Renal cortex interstitium (tissue), 11 donors: ENCODE data around the gene HAPLN3. TPM values are rescaled to one million over a fixed set of nuclear protein-coding genes. Genes with fewer than 3 reads are reported as not detected.

ENCODE experiments used
- DNase-seq, 11 donors: peaks; one replicate each; pipeline ENCODE4 v3.0.0-alpha.2; 2013; ENCODE audit warnings: low read depth in 9 of 11, low spot score in 4 of 11; ENCODE audit errors: extremely low read depth in 1 of 11
- polyA plus RNA-seq, 3 donors: library from polyadenylated mRNA; unstranded; fragments of 120-200 nt; gene quantifications; one replicate each; pipeline ENCODE4 v1.2.1, GENCODE V29; 2013; ENCODE audit not compliant: insufficient read length in 3 of 3

HAPLN3 gene
- polyA plus RNA-seq, 3 donors: 3.4 to 5.1 (median 4.1) TPM

DNA sequence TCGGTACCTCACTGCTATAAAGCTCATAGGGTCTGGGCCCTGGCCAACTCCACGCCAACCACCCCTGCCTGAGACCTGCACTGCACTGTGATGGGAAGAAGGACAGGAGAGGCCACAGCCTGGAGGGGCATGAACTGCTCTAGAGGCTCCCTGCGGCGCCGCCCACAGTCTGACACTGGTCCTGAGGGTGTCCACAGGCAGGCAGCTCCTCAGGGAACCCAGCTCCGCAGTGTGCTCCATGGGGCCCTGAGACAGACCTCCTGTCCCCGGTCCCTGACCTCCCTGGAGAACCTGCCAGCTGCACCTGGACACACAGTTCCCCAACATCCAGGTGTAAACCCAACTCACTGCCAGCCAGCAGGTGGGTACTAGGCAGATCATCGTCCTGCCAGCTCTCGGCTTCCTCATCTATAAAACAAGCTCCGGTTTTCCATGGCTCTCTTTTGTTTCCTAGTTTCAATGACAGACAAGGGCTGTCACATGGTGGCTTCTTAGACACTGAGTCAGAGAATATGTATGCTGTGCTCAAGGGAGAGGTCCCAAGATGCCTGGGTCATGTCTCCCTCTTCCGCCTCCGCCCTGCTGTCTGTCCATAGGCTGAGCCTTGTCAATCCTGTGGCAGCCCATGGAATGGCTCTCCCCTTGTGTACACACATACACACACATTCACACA is 5.1 kb upstream of the HAPLN3 start:
- DNase-seq: no peak

DNA sequence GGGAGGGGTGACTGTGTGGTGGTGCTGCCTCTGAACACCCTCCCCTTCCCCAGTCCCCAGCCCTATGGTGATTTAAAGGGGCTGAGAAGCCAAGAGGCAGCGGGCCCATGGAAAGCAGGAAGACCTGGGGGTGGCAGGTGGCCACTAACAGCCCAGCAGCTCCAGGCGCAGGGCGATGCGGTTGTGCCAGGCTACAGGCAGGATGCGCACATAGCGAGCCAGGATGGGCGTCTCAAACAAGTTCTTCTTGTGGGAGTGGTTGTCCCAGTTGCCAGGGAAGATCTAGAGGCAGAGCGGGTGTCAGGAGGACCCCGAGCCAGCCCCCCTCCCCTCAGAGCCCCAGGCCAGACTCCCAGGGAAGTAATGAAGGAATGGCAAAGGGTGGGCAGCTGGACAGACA is 3.9 kb upstream of the HAPLN3 start:
- DNase-seq: no peak

DNA sequence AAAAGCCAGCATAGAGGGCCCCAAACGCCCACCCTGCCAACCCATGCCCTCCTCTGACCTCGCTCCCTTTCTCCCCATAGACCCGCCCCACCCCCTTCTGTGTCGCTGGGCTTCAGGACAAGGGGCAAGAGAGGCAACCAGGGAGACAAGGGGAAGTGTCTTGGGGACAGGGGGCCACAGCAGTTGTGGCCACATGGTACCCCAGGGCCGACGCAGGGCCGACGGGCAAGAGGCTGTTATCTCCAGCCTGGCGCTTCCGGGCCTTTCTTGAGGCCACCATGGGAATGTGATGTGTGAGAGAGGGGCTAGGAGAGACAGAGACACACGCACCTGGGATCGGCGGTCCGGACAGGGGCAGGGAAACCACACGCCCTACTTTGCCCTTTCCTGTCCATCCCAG is 3.4 kb upstream of the HAPLN3 start:
- DNase-seq: no peak

DNA sequence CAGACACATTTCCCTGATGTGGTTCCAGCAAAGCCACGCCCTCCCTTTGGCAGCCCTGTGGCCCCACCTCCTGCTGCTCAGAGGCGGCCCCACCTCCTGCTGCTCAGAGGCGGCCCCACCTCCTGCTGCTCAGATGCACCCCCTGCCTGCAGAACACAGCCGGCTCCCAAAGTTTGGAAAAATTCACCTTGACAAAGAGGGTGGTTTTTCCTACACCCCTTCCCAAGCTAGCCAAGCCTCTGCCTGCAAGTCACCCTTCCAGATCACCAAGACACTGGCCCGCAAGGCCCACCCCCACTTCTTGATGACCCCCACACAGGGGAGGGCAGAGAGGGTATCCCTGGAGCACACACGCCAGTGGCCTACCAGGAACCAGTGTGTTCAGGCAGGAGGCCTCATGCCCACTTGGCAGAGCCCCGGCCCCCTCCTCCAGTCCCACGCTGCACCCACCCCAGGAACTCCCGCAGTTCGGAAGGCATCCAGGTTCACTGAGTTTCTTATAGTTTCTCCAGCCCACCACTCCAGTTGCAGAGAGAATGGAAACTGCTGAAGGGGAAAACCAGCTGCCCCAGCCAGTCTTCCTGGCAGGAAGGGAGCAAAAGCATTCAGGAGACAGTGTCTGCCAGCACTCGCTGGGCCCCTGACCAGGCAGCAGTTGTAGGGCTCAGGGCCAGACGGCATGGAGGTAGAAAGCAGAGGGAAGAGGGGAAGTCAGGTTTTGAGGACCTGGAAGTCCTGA is 2.3 kb upstream of the HAPLN3 start:
- peak in 6 of 11 donors; percentile 52 to 82 (median 70) for DNase-seq

DNA sequence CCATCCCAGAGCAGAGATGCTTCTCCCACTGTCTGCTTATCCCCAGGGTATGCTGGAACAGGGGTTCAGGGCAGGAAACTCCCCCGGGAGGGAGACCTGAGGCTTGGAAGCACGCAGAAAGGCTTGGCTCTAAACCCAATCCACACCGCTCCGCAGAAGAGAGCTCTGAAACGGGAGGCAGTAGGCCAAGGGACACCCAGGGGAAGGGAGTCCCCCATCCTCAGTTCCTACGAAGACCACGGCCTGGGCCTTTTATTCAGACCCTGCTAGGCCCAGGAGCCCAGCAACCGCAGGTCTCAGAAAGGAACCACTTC is 1.8 kb upstream of the HAPLN3 start:
- DNase-seq: no peak

DNA sequence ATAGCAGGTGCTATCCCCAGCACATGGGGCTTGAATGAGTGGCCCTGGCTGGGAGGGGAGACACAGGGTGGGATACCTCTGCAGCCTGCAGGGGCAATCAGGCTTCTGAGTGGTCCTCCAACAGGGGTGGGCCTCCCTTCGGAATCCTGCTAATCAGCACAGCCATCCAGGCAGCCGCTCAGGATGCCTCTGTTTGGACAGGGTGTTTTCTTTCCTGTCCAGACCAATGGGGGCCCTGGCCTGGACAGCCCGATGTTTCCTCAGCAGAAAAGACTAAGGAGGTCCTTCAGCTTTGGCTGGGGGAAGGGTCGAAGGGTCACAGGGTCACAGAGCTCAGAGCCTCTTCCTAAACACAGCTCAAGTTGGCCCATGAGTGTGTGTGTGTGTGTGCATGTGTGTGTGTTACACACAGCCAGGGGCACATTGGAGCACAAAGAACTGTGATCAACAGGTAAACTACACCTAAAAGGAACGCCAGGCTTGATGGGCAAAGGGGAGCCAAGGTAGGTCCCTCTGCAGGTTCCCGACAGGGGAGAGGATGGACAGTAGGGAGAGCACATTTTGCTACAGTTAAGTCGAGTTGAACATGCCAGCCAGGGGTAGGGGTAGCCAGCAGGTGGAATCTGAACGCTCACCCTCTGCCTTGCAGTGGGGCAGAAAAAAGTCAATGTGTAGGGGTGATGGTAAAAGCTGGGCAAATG is 1.1 kb upstream of the HAPLN3 start:
- DNase-seq: no peak

DNA sequence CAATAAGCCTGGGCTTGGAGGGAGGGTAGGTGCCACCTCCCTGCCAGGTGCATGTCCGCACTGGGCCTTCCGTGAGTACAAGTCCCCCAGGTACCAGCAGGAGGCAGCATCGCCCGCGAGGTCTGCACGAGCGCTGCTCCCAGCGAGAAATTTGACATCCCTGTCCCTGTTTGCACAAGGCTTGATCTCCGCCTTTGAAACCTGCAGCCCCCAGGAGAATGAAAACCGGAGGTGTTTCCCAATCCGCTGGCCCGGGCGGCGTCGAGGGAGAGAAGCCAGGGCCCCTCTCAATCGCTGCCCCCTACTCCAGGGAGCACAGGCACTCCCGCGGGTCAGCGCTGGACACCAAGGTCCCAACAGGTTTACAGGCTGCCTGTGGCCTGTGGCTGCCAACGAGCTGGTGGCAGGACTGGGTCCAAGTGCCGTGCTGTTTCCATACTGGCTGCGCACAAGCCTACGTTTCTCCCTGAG is 961 bp downstream of the HAPLN3 start:
- DNase-seq: peak in 2 of 11 donors; percentile 35 to 51

DNA sequence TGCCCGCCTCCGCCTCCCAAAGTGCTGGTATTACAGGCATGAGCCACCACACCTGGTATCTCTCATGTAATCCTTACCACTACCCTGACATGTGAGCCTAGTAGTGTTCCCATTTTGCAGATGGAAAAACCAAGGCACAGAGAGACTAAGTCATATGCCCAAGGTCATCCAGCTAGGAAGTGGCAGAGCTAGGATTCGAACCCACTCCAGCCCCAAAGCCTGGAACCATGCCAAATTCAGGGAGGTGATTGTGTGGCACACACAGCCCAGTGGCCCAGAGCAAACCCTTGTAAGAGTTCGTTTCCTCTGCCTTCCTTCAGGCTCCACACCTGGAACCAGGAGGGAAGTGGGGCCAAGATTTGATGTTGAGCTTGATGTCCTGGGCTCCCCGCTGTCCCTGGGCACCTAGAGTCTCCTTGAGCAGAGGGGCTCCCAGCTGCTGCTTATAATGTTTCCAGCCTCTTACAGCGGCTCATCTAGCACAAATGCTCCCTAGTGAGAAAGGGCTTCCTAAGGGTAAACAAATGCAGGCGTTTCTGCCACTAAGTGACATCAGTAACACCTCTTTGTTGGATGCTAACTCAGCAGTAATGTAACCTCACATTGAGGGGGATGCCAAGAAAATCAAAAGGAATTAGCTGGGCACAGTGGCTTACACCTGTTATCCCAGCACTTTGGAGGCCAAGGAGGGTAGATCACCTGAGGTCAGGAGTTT is 3.6 kb downstream of the HAPLN3 start:
- no peak for DNase-seq

DNA sequence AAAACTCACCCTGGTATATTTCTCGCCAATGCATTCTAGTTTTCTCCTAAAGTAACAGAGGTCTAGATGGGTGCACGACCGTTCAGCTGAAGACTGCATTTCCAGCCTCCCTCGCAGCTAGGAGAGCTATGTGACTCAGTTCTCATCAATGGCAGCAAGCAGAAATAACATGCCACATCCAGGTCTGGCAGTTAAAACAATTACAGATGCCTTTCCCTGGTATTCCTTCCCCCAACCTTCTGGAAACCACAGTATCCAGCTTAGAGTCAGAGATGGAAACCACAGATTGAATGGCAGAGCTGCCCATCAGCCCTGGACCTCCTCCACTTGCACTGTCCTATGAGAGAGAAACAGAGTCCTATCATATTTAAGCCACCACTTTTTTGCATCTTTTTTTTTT is 4.8 kb downstream of the HAPLN3 start:
- DNase-seq: no peak

DNA sequence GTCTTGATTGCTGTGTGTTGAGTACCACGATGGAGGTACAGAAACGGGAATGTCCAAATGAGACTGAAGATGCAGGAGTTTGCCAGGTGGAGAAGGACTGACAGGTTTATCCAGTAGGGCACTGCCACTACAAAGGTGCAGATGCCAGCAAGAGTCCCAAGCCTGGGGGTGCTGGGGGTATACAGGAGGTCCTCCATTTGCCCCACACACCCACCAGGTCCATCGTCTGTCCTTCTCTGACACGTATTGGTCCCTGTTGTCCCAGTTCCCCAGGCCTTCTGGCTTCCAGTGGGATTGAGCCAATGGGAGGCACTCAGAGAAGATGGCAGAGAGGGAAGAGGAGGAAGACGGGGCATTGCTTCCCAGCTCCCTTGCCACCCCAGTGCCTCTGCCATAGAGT is 6.6 kb downstream of the HAPLN3 start:
- DNase-seq: no peak

DNA sequence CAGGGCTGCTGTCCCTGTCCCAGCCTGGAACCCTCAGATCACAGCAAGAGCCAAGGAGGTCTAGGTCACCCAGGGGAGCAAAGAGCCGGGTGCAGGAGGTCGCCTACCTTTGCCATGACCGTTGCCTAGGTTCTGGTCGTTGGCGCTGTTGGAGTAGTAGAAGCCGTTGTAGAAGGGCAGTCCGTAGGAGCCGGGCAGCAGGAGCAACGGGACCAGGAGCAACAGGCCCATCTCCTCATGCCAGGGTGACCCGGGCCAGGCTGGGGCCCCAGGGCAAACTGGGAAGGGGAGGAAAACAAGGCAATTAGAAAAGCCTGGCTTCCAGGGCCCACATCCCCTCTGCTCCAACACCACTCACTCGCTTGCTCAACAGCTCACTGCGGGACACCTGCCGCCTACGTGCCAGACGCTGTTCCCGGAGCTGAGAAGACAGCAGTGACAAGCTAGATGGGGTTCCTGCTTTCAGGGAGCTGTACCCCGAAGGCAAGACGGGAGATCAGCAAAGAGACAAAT is 8.2 kb downstream of the HAPLN3 start:
- DNase-seq: no peak

DNA sequence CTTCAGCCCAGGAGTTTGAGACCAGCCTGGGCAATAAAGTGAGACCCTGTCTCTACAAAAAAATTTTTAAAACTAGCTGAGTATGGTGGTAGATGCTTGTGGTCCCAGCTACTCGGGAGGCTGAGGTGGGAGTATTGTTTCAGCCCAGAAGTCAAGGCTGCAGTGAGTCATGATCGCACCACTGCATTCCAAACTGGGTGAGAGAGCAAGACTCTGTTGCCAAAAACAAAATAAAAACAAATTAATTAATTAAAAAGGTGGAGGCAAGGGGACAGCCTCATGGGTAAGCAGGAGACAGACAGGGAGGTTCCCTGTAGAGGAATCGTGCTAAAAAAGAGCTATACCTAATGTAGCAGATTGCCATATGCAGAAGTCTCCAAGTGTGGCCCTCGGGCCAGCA is 12.6 kb downstream of the HAPLN3 start:
- DNase-seq: no peak

DNA sequence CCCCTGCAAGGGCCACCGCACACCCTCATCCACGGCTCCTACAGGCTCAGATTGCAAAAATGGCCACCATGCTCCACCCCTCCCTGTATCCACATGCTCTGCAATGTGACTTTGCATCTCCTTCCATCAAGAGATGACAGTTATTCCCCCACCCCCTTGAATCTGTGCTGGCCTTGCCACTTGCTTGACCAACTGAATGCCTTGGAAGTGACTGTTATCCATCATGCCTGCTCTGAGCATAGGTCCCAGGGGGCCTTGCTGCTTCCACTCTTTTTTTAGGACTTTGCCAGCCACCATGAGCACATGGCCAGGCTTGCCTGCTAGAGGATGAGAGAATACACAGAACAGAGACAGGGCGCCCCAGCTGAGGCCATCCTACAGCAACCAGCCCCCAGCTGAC is 13.6 kb downstream of the HAPLN3 start:
- DNase-seq: no peak

DNA sequence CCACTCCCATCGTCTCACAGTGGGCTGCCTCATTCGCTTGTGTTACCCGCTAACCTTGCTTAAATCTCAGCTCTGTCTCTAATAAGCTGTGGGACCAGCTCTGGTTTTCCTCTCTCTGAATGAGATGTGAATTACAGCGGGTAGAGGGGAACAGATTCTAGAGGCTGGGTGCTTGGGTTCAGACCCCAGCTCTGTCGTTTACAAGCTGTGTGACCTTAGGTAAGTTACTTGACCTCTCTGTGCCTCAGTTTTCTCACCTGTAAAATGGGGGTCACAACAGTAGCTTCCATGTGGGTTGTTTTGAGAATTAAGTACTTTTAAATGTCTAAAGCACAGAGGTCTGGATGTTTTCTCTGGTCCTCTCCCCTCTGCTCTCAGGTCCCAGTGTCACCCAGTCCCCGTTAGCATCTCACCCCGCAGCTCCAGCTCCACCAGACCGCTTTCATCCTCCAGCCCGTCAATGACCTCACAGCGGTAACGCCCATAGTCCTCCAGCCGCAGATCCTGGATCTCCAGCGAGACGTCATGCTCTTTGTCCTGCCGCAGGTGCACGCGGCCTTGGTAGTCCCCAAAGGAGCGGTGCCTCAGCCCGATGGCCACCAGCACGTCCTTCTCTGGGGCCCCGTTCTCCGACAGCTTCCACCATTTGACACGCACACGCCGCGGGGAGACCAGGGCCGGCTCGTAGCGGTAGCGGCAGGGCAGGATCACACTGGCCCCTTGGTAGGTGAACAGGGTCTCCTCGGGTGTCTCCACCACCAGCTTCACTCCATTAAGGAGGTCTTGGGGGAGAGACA is 14.2 kb downstream of the HAPLN3 start:
- DNase-seq: no peak

DNA sequence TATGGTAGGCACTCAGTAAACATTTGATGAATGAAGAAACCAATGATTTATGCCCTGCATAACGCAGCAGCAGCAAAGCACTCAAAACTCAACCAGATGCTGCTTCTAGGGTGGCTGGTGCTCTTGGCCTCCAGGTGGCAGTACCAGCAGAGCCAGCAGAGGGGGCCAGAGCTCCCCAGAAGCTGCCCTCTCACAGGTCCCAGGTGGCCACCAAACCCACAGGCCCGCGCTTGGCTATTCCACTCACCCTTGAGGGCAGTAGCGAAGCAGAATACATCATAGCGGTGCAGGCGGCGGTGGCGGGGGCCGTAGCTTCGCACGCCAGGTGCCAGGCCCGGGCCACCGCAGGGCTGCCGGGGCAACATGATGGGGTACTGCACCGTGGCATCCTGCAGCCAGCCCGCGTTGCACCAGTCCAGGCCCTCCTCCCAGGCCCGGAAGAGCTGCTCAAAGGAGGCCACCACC is 16.6 kb downstream of the HAPLN3 start:
- DNase-seq: no peak

DNA sequence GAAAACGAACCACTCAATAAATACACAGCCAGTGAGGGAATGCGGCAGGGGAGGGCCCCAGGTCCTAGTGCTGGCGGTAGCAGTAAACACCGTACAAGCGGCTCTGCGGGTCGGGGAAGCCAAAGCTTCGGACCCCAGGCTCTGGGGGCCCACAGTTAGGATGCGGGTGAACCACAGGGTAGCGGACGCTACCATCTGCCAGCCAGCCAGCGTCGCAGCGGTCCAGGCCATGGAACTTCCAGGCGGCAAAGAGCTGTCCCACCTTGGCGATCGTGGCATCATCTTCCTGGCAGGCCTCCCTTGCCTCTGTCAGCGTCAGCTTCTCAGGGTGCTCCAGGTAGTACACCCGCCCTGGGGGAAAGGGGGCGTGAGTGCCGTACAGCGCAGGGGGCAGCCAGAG is 17.4 kb downstream of the HAPLN3 start:
- no peak for DNase-seq

DNA sequence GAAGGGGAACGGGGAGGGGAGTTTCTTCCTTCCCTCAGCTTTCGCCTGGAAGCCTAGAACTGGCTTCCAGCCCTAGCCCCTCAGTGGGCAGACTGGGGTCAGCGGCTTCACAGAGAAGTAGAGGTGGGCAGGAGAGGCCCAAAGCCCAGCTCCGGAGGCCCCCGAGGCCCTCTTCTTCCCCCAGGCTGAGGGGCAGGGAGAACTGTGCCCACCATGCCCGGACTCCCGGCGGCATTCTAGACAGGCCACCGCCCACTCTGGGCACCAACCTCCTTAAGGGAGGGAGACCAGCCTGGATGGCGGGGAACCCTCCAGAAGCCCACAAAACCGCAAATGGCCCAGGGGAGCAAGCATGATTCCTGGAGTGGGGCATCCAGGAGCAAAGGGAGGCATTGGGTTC is 17.9 kb downstream of the HAPLN3 start:
- no peak for DNase-seq

DNA sequence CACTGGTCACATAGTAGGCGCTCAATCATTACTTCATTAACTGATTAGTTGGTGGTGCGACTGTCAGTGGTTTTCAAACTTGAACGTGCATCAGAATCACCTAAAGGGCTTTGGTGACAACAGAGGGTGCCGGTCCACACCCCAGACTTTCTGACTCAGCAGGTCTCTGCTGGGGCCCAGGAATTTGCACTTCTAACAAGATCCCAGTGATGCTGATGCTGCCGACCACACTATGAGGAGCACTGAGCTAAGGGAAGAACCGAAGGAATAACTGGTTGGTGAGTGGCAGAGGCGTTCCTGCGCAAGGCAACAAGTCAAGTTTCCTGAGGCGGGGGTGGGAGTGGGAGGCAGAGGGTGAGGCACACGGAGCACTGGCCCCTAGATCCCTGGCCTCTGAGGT is 18.8 kb downstream of the HAPLN3 start:
- DNase-seq: no peak

DNA sequence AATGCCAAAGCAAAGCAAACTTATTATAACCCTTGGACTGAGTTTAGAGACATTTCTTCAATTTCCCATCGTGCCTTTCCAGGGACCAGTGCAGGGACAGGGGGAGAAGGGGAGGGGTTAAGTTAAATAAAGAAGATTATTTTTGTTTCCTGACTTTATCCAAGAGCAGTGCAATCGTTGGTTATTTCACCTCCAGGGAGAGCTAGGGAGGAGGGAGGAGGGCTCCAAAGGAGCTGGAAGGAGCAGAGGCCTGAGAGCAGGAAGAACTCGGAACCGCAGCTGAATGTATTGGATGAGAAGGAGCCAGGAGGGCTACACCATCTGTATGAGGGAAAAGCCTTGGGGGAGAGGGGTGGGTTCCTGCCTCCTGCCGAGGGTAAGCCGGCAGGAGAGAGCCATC is 20.7 kb downstream of the HAPLN3 start:
- no peak for DNase-seq
